ENCODE data around the gene CDH18.

CDH18 gene

GRCh38 chr5:19565466-19565865 lies 422.5 kb downstream of the CDH18 start:
- DNase-seq, result no peak

- DNase-seq, result no peak
These were observed 424.0 kb downstream of the CDH18 start for GRCh38 chr5:19564036-19564435.

- DNase-seq, result no peak
These were observed 432.1 kb downstream of the CDH18 start for GRCh38 chr5:19555876-19556275.

GRCh38 chr5:19555436-19555835 lies 432.6 kb downstream of the CDH18 start:
- DNase-seq, result no peak

- DNase-seq, result no peak
These were observed 433.5 kb downstream of the CDH18 start for GRCh38 chr5:19554524-19554923.

- DNase-seq, result no peak
These were observed 440.4 kb downstream of the CDH18 start for GRCh38 chr5:19547640-19548039.

GRCh38 chr5:19546521-19546920 lies 441.5 kb downstream of the CDH18 start:
- no peak for DNase-seq

- DNase-seq, result no peak
These were observed 449.4 kb downstream of the CDH18 start for GRCh38 chr5:19538607-19539006.

GRCh38 chr5:19536387-19536786 lies 451.6 kb downstream of the CDH18 start:
- DNase-seq, result no peak

- DNase-seq, result no peak
These were observed 453.2 kb downstream of the CDH18 start for GRCh38 chr5:19534751-19535150.

GRCh38 chr5:19532936-19533335 lies 455.1 kb downstream of the CDH18 start:
- no peak for DNase-seq

- DNase-seq, result no peak
These were observed 456.5 kb downstream of the CDH18 start for GRCh38 chr5:19531374-19531952.

GRCh38 chr5:19519448-19519847 lies 468.6 kb downstream of the CDH18 start:
- DNase-seq, result no peak

- DNase-seq, result no peak
These were observed 489.1 kb downstream of the CDH18 start for GRCh38 chr5:19498852-19499251.

- no peak for DNase-seq
These were observed 490.7 kb downstream of the CDH18 start for GRCh38 chr5:19497229-19497815.

- no peak for DNase-seq
These were observed 491.9 kb downstream of the CDH18 start for GRCh38 chr5:19496056-19496455.

GRCh38 chr5:19492861-19493260 lies 495.1 kb downstream of the CDH18 start:
- DNase-seq, result no peak

GRCh38 chr5:19488786-19489185 lies 499.2 kb downstream of the CDH18 start:
- no peak for DNase-seq

- no peak for DNase-seq
These were observed 500.5 kb downstream of the CDH18 start for GRCh38 chr5:19487480-19487879.

- no peak for DNase-seq
These were observed 508.4 kb downstream of the CDH18 start for GRCh38 chr5:19479562-19479961.

- no peak for DNase-seq
These were observed 526.0 kb downstream of the CDH18 start for GRCh38 chr5:19462019-19462418.

- no peak for DNase-seq
These were observed 563.5 kb downstream of the CDH18 start for GRCh38 chr5:19424506-19424905.
